Measurements from ENCODE around the gene NOTCH2NLA.
"Not testable (repeated sequence)": the region's sequence is repeated elsewhere in the genome, so short reads cannot be mapped to it uniquely, and the experiment has no call there.

The NOTCH2NLA gene

GRCh38 chr1:146144465-146144864 is 84.4 kb downstream of the NOTCH2NLA start, which contains the start of gene NBPF10:
NBPF10 (minus strand) TSS chr1:146144804; CDS start chr1:146144769, 35 bp downstream.
- not testable (repeated sequence) for H3K27me3 ChIP-seq (ENCODE audit: insufficient read depth, low read length, poor library complexity); H2BK120ac ChIP-seq (ENCODE audit: low read depth, low read length); H3K56ac ChIP-seq (ENCODE audit: low read length); H2BK15ac ChIP-seq (replicated peaks; ENCODE audit: low read depth); H4K8ac ChIP-seq (ENCODE audit: low read depth, low read length); H3K79me2 ChIP-seq (ENCODE audit: control insufficient read depth, insufficient read depth, low read length); H2AK5ac ChIP-seq (ENCODE audit: low read length); H4K5ac ChIP-seq (ENCODE audit: low read length); H3K4ac ChIP-seq (ENCODE audit: low read depth, low read length); H3K23ac ChIP-seq (ENCODE audit: low read length); H3K4me2 ChIP-seq (ENCODE audit: low read length); H3K18ac ChIP-seq (ENCODE audit: low read length); H3K4me1 ChIP-seq (ENCODE audit: control insufficient read depth, low read depth, low read length); H3K27ac ChIP-seq (ENCODE audit: low read depth, low read length); H2BK5ac ChIP-seq (ENCODE audit: low read length); H3K36me3 ChIP-seq (ENCODE audit: control insufficient read depth, insufficient read depth, low read length); DNase-seq; H3K4me3 ChIP-seq (ENCODE audit: low read length); H3K79me1 ChIP-seq (ENCODE audit: low read length); H3K9ac ChIP-seq (ENCODE audit: low read length)
- WGBS (ENCODE audit: extremely low coverage, insufficient coverage, low lambda C conversion rate) = no CpG with 5 or more reads among the region's 7 CpGs
